Measurements from ENCODE around the gene NCAM1.

The NCAM1 gene

GRCh38 chr11:112965656-112966055, 4.4 kb downstream of the NCAM1 start:
- in situ Hi-C loops (cut with HindIII; ENCODE audit: low pct_ligation_motif_present, low pct_unique_long_range_greater_than_20kb, low sequenced_read_pairs): no loop called here
- DNase-seq: no peak

GRCh38 chr11:112966561-112966960, 5.3 kb downstream of the NCAM1 start:
- DNase-seq: no peak
- in situ Hi-C loops (cut with HindIII; ENCODE audit: low pct_ligation_motif_present, low pct_unique_long_range_greater_than_20kb, low sequenced_read_pairs): no loop called here

DNA sequence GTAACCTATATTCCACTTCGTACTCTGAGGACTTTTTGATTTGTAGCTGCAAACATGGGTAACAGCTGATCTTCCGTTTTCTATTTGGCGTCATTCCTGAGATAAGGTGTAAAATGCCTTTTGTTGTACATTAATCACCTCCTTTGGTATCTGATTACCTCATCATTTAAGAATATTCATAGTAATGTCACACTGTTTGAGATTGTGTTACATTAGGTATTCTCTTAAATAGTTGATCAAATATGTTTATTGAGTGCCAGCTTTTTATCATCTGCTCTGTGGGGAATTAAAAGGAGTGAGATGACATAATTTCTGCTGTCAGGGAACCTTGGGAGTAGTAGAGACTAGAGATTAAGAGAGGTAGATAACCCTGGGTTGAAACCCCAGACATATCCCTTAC, 5.9 kb downstream of the NCAM1 start:
- in situ Hi-C loops (cut with HindIII; ENCODE audit: low pct_ligation_motif_present, low pct_unique_long_range_greater_than_20kb, low sequenced_read_pairs): no loop called here
- DNase-seq: no peak

GRCh38 chr11:112968941-112969713, 7.9 kb downstream of the NCAM1 start:
- in situ Hi-C loops (cut with HindIII; ENCODE audit: low pct_ligation_motif_present, low pct_unique_long_range_greater_than_20kb, low sequenced_read_pairs): no loop called here
- no peak for DNase-seq

GRCh38 chr11:112971195-112971594, 10.0 kb downstream of the NCAM1 start:
- in situ Hi-C loops (cut with HindIII; ENCODE audit: low pct_ligation_motif_present, low pct_unique_long_range_greater_than_20kb, low sequenced_read_pairs): no loop called here
- no peak for DNase-seq

GRCh38 chr11:112971827-112972226, 10.6 kb downstream of the NCAM1 start:
- in situ Hi-C loops (cut with HindIII; ENCODE audit: low pct_ligation_motif_present, low pct_unique_long_range_greater_than_20kb, low sequenced_read_pairs): no loop called here
- DNase-seq: no peak

GRCh38 chr11:112972399-112973145, 11.4 kb downstream of the NCAM1 start:
- no peak for DNase-seq
- in situ Hi-C loops (cut with HindIII; ENCODE audit: low pct_ligation_motif_present, low pct_unique_long_range_greater_than_20kb, low sequenced_read_pairs): no loop called here

DNA sequence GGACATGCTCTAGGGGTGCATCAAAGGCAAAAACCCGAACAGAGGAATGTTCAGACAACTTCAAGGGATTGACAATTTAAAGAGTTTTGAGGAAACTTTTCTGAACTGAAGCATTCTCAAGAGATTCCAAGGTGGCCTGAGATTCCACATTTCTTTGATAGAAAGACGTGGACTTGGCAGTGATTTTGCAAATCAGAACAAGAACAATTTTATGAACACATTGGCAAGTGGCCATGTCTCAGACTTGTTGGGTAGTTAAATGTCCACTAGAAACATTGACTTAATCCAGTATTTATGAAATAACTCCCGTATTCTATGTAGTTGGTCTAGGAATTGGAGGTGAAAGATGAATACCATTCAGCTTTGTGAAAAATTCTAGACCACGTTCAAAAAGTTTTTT, 13.8 kb downstream of the NCAM1 start:
- DNase-seq: no peak
- in situ Hi-C loops (cut with HindIII; ENCODE audit: low pct_ligation_motif_present, low pct_unique_long_range_greater_than_20kb, low sequenced_read_pairs): no loop called here

- no peak for DNase-seq
- in situ Hi-C loops (cut with HindIII; ENCODE audit: low pct_ligation_motif_present, low pct_unique_long_range_greater_than_20kb, low sequenced_read_pairs): no loop called here
Observed at GRCh38 chr11:112975493-112975892, 14.3 kb downstream of the NCAM1 start.

- in situ Hi-C loops (cut with HindIII; ENCODE audit: low pct_ligation_motif_present, low pct_unique_long_range_greater_than_20kb, low sequenced_read_pairs): no loop called here
- no peak for DNase-seq
Observed at GRCh38 chr11:112977755-112978154, 16.5 kb downstream of the NCAM1 start.

- in situ Hi-C loops (cut with HindIII; ENCODE audit: low pct_ligation_motif_present, low pct_unique_long_range_greater_than_20kb, low sequenced_read_pairs): no loop called here
Observed at GRCh38 chr11:112983887-112984286, 22.7 kb downstream of the NCAM1 start.

DNA sequence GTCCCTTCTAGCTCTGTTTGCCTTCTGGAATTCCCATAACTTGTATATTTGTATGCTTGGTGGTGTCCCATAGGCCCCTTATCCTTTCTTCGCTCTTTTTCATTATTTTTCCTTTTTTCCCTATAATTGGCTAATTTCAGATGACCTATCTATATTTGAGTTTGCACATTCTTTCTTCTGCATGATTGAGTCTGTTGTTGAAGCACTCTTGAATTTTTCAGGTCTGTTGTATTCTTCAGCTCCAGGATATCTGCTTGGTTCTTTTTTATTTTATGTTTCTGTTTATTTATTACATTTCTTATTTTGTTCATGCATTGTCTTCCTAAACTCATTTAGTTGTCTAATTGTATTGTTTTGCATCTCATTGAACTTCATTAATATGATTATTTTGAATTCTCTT, 28.0 kb downstream of the NCAM1 start:
- no peak for DNase-seq
- in situ Hi-C loops (cut with HindIII; ENCODE audit: low pct_ligation_motif_present, low pct_unique_long_range_greater_than_20kb, low sequenced_read_pairs): no loop called here

More at GRCh38 chr11:112983887-112984286, 22.7 kb downstream of the NCAM1 start:
- no peak for DNase-seq

DNA sequence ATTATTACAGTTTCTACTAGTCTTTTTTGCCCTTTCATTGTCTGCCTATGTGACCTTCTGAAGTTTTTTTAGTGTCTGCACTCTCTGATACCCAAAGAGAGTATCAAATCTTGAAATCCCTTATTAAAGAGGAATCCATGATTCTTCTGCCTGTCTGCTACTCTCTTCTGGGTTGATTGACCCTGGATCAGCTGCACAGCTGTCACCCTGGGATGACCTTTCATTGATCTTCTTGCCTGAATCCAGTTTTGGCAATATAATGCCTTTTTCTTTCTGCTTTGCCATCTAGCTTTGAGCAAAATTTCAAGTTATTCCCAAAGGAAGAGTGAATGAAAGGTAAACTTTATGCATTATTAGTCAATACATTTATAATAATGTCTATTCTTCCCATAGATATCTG, 32.6 kb downstream of the NCAM1 start:
- in situ Hi-C loops (cut with HindIII; ENCODE audit: low pct_ligation_motif_present, low pct_unique_long_range_greater_than_20kb, low sequenced_read_pairs): no loop called here
- DNase-seq: no peak

GRCh38 chr11:112995423-112996090, 34.3 kb downstream of the NCAM1 start:
- DNase-seq: no peak
- in situ Hi-C loops (cut with HindIII; ENCODE audit: low pct_ligation_motif_present, low pct_unique_long_range_greater_than_20kb, low sequenced_read_pairs): no loop called here

- no peak for DNase-seq
- in situ Hi-C loops (cut with HindIII; ENCODE audit: low pct_ligation_motif_present, low pct_unique_long_range_greater_than_20kb, low sequenced_read_pairs): no loop called here
Observed at GRCh38 chr11:112996994-112997393, 35.8 kb downstream of the NCAM1 start.

DNA sequence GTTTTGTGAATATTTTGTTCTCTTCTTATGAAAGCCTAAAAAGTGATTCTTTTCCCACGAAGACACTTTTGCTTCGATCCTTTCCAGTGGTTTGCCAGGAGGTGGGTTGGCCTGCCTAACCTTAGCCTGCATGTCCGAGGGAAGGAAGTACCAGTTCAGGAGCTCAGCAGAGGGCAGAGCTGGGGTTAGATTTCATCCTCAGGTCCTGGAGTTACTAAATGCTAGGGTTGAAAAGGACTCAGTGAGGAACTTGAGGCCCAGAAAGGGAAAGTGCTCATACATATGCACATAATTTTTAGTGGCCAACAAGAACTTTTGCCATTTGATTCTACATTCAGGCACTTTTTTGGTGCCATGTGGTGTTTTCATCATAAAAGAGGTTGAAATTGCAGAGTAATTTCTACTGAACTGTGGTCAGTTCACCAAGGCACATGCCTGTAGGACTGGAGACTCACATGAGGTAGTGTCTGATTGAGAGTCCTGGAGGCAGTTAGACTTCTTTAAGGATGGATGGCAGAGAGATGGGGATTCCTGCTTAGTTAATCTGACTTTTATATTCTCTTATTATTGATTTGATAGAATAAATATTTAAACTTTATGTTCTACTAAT, 36.7 kb downstream of the NCAM1 start:
- in situ Hi-C loops (cut with HindIII; ENCODE audit: low pct_ligation_motif_present, low pct_unique_long_range_greater_than_20kb, low sequenced_read_pairs): no loop called here
- no peak for DNase-seq

- in situ Hi-C loops (cut with HindIII; ENCODE audit: low pct_ligation_motif_present, low pct_unique_long_range_greater_than_20kb, low sequenced_read_pairs): no loop called here
- DNase-seq: no peak
Observed at GRCh38 chr11:112999520-112999919, 38.3 kb downstream of the NCAM1 start.

DNA sequence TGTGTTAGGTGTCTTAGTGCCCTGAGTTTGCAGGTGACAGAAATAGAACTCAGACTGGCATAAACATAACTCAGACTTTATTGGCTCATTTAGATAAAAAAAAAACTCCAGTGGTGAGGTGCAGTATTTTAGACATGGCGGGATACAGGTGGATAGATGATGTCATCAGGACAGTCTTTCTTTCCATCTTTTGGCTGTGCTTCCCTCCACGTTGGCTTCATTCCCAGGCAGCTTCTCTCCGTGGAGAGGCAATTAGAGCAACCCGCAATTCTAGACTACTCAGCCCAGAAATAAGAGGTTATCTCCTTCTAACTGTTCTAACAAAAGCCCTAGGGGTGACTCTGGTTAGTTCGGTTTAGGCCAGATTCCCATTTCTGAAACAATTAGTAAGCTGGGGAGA, 40.5 kb downstream of the NCAM1 start:
- in situ Hi-C loops (cut with HindIII; ENCODE audit: low pct_ligation_motif_present, low pct_unique_long_range_greater_than_20kb, low sequenced_read_pairs): no loop called here
- no peak for DNase-seq

- in situ Hi-C loops (cut with HindIII; ENCODE audit: low pct_ligation_motif_present, low pct_unique_long_range_greater_than_20kb, low sequenced_read_pairs): no loop called here
- DNase-seq: no peak
Observed at GRCh38 chr11:113006896-113007445, 45.8 kb downstream of the NCAM1 start.
